ENCODE results near the gene SGCA.
A peak's percentile ranks its signal among the peaks of the same experiment; 100 is the strongest.

Gene SGCA

DNA sequence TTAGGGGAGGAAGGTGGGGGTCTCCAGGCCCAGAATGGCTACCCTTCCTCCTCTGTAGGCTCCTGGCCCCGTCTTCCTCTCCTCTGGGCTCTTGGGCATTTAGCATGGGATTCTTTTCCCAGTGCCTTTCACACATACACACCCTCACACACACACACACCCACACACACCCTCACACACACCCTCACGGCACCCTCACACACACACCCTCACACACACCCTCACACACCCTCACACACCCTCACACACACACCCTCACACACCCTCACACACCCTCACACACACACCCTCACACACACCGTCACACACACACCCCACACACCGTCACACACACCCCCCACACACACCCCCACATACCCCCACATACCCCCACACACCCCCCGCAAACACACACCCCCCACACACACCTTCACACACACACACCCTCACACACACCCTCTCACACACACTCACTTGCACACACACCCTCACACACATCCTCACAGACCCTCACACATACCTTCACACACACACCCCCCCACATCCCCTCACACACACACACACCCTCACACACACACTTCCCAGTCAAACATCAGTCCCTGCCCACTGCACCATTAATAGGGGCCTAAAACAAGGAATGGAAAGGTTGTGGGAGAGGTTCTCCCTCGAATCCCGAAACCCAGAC is 845 bp downstream of the SGCA start:
- no peak for DNase-seq

DNA sequence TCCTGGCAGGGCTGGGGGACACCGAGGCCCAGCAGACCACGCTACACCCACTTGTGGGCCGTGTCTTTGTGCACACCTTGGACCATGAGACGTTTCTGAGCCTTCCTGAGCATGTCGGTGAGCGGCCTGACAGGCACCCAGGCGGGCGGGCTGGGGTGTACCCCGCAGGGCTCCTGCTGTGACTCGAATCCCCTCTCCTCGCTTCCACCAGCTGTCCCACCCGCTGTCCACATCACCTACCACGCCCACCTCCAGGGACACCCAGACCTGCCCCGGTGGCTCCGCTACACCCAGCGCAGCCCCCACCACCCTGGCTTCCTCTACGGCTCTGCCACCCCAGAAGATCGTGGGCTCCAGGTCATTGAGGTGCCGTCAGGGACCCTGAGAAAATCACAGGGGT is 1.6 kb downstream of the SGCA start:
- DNase-seq = no peak

DNA sequence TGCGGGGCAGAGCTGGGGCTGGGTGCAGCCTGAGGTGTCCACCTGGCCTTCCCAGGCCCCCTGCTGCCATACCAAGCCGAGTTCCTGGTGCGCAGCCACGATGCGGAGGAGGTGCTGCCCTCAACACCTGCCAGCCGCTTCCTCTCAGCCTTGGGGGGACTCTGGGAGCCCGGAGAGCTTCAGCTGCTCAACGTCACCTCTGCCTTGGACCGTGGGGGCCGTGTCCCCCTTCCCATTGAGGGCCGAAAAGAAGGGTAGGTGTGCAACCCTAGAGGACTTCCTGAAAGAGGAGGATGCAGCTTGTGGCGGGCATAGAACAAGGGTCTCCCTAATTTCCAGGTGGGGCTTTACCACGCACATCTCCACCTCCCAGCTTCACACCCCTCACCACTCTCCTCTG is 2.5 kb downstream of the SGCA start:
- DNase-seq = no peak

DNA sequence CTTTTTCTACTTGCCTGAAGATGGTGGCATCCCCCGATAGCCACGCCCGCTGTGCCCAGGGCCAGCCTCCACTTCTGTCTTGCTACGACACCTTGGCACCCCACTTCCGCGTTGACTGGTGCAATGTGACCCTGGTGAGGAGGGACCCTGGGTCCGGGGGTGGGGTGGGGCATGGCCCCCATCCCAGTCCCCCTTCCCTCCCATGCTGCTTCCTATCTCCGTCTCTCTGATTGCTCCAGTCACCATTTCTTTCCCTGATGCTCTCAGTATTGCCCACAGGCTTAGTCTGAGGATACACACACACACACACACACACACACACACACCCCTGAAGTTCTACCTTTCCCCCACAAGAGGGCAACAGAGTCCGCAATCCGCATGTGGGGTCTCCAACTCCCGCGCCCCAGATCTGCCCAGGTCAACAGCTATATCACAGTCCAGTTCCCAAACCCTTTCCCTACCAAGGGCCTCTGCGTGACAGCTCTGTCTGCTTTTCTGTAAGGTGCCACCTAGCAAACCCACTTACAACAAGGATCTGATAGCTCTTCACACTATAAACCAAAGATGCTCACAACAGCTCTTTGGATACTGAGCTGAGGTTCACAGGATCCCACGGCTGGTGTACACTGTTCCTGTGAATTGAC is 3.4 kb downstream of the SGCA start:
- peak; percentile 85 for DNase-seq

DNA sequence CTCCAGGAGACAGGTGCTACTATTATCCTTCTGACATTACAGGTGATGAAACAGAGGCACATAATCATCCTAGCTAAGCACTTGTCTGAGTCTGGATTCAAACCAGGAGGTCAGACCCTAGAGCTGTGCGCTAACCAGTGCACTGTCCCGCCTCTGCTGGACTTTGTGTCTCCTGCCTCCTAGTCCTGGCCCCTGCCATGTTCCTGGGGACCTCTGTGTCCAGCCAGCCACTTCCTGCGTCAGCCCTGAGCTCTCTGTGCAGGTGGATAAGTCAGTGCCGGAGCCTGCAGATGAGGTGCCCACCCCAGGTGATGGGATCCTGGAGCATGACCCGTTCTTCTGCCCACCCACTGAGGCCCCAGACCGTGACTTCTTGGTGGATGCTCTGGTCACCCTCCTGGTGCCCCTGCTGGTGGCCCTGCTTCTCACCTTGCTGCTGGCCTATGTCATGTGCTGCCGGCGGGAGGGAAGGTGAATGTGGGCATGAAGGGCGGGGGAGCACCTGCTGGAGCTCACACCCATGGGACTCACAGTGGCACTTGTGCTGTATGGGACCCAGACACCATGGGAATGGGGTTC is 4.2 kb downstream of the SGCA start:
- no peak for DNase-seq

DNA sequence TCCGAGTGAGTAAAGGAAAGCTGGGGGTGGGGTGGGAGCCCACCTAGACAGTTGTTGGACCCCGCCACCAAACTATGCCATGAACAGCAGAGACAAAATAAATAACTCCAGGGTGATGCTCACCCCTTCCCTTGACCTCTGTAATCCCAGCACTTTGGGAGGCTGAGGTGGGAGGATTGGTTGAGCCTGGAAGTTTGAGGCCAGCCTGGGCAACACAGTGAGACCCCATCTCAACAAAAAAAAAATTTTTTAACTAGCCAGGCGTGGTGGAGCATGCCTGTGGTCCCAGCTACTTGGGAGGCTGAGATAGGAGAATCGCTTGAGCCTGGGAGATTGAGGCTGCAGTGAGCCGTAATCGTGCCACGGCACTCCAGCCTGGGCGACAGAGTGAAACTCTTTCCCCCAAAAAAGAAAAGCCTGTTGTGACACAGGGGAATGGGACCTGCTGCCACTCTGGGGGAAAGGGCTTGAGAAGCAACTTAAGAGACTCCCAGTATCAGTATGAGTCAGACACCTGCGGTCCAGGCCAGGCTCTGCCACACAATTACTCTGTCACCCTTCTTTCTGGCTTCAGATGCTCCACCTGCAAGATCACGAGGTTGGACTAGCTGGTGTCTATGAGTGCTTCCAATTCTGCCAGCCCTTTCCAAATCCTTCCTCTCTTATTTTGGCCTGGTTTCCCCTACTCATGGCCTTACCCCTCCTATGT is 5.0 kb downstream of the SGCA start:
- no peak for DNase-seq

DNA sequence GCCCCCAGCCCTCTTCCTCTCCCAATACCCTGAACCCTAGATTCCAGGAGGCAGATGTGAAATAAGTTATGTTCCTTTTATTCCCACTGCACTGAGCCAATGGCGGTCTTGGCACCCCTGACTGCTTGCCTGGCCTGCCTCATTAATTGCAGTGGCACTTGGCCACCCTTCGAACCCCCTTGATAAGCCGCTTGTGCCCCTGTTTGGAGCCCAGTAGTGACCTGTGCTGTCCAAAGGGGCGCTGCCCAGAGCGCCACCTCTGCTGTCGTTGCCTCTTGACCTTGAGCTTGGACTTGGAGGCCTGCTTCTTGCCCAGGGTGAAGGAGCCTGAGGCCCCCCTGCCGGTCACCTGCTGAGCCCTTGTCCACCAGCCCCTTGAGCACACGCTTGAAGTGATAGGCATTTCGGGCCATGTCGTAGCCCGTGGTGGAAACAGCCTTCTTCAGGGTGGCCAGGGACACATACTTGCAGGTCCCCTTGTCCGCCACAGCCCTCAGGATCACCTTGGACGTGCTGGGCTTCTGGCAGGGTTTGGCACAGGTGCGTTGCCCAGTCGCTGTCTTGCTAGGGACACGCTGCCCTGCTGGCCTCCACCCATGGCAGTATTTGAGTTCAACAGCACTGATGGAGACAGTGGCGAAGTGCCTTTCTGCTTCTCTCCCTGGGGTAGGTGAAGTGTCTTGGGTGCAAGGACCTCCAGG is 5.7 kb downstream of the SGCA start:
- no peak for DNase-seq

DNA sequence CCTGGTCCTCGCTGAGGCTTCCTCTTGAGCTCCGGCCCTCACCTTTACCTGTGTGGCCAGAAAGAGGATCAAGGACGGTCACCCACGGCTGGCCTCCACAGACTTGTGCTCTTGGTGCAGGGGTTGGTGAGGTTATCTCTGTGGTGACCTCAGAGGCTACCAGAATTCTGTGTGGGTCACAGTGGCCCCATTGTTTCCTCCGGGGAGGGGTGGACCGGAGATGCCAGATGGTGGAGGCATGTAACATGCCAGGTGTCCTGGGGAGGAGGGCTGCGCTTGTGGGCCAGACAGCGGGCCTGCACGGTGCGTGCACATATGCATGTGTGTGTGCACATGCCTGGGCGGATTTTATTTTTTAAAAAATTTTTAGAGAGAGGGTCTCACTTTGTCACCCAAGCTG is 6.3 kb downstream of the SGCA start:
- no peak for DNase-seq

DNA sequence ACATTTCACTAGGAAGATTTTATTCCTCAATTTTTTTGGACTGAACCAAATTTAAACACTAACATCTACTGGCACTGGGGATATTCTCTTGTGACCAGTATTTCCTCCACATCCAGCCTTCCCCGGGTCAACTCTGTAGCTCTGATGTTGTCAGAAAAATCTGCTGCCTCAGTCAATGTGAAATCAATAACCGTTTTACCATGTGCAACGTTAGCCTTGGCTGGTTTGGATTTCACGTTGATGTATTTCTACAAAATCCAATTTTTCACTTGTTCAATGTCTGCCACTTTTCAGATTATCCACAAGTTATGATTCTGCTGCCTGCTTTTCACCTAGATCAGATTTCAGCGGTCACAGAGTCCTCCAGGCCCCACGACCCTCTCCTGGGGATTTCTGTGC is 7.1 kb downstream of the SGCA start:
- DNase-seq = no peak

DNA sequence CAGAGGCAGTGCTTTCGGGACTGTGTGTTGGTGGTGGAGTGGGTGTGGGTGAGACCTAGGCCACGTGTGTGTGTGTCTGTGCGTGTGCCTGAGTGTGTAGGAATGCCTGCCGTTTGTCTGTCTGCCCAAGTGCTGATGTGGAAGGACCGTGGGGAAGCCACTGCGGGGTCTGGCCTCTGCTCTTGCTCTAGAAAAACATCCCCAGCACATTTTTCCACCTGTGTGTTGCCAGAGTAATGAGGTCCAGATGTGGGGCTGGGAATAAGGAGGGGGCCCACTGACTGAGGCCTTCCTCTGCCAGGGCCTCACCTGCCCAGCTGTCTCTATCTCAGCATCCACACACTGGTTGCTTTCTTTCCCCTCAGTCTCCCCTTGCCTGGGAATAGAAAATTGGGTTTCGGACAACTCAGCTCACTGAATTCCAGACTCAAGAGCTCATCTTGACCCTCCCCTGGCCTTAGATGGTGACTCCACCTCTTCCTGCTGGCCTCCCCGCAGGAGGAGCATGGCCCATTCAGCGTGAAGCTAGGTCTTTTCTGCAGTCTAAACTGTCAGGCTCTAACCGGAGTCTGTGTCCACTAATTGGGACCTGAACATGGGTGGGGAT is 7.6 kb downstream of the SGCA start:
- no peak for DNase-seq

DNA sequence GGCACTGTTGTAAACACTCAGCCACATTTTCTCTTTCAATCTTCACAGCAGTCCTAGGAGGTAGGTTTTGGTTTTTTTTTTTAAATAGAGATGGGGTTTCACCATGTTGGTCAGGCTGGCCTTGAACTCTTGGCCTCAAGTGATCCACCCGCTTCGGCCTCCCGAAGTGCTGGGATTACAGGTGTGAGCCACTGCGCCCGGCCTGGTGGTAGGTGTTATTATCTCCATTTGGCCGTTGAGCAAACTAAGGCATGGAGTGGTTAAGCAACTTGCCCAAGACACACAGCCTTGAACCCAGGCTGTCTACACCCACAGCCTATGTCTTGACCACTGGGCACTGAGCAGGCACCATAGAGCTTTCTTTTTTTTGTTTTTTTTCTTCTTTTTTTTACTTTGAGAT is 8.6 kb downstream of the SGCA start:
- no peak for DNase-seq

DNA sequence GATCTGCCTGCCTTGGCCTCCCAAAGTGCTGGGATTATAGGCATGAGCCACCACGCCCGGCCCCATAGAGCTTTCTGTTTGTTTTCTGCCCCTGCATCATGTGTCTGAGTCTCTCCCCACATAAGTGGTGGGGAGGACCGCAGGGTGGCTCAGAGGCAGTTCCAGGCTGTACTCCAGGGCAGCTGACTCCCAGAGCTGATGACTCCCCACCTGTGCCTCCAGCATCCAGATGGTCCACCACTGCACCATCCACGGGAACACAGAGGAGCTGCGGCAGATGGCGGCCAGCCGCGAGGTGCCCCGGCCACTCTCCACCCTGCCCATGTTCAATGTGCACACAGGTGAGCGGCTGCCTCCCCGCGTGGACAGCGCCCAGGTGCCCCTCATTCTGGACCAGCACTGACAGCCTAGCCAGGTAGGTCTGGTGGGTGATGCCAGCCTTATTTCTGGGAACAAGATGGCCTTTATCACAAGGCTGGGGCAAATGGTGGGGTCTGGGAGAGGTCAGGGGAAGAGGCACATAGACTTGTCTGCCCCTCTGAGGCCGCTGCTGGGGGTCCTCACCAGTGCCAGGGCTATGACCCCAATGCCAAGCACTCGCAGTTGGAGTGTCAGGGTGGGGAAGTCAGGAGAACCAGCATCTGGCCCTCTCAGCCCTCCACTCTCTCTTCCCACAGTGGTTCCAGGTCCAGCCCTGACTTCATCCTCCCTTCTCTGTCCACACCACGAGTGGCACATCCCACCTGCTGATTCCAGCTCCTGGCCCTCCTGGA is 9.4 kb downstream of the SGCA start:
- DNase-seq = no peak

DNA sequence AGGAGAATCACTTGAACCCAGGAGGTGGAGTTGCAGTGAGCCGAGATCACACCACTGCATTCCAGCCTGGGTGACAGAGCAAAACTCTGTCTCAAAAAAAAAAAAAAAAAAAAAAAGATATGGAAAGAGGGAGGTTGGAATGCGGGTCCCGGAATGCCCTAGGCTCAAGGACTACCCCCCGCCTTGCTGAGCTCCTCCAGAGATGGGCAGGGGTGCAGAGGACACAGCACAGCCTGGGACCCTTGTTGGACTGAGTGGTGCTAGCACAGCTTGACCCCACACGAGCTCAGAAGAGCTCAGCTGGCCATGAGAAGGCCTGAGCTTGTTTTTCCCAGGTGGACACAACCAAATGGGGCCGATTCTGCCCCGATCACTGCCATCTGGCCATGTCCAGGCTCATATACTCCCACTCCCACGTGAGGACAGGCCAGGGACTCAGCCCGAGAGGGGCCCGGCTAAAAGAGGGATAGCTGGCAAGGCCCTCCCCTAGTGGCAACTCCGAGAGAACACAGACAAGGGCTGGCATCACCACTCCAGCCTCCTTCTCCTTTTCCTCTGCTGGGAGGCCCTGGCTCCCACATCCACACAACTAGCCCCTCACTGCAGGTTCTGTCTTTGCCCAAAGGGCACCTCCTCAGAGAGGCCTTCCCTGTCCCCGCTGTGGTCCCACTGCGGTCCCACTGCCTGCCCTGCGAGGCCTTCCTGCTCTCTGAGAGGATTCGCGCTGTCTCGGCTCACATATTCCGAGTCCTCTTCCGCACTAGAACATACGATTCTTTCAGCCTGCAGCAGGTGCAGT is 11.0 kb downstream of the SGCA start:
- DNase-seq = no peak

DNA sequence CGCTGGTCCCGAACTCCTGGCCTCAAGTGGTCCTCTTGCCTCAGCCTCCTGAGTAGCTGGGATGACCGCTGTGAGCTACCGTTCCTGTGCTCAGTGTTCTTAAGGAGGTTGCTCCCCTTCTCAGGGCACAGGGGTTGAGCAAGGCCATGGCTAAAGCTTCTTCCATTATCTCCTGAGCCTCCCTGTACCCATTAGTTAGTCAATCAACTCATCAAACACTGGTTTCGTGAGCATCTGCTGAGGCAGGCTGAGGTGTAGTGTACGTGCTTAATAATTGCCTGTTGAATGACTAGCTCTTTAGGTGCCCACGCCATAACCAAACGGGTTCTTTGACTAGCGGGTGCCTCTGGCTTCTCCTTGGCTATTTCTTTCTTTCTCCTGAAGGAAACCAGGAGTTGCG is 11.7 kb downstream of the SGCA start:
- DNase-seq = no peak

DNA sequence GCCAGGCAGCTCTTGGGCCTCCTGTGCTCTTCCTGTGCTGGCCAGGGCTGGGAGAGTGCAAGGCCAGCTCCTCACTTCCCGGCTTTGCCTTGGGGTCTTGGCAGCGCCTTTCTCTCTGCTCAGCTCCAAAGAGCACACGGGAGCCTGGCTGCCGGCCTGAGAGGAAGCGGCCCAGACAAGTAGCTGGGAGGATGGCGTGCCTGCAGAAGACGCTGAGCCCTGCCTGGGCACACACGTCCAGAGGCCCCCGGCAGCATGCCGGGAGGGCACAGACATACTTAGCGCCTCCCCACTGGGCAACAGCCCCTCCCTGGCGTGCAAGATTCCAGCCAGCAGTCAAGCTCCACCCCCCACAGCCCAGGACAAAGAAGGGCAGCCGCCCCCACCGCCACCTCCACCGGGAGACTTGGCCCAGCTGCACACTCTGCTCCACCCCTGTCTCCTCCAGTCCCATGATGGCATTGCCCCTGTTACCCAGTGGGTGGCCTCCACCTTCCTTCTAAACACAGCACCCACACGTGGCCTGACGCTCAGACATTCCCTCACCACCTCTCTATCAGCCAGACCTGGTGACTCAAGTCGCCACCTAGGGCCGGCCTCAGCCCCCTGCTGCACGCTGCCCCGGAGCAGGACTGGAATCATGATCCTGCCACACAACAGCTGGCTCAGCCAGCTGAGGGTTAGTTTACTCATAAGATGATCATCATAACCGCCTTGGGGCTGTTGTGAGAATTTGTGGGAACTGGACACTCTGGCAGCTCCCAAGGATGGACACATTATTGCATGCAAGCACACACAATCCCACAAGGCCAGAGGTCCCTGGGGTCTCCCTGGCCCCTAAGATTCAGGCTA is 12.4 kb downstream of the SGCA start:
- peak; percentile 83 for DNase-seq

DNA sequence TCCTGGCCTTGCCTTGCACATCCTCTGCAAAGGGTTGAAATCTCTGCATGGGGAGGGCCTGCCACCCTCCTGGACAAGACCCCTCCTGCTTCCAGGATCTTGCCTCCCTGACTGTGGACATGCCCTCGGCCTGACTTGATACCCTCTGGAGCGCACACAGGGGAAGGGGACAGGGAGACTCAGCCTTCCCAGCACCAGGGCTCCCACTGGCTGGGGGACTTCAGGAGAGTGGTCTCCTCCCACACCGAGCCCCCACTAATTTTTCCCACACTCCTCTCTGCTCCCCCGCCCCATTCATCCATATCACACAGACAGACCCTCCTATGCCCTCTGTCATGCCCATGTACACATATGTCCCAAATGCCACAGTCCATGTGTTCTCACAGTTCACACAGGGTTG is 14.3 kb downstream of the SGCA start:
- peak; percentile 5 for DNase-seq

DNA sequence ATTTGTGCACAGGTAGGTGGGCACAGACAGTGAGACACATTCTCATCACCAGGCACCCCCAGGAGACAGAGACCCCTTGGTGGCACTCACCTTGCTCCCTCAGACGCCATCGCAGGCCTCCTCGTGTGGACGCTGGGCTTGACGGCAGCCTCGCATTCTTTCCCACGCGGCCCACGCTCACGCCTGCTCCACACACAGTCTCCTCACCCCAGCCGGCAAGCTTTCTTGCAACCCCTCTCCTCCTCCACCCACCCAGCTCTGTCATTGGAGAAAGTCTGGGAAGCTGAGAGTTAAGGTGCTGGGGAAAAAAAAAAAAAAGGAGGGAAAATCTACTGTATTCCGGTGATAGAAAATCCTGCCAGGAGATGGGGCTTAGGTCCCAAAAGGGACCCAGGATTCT is 14.8 kb downstream of the SGCA start:
- peak; percentile 6 for DNase-seq

DNA sequence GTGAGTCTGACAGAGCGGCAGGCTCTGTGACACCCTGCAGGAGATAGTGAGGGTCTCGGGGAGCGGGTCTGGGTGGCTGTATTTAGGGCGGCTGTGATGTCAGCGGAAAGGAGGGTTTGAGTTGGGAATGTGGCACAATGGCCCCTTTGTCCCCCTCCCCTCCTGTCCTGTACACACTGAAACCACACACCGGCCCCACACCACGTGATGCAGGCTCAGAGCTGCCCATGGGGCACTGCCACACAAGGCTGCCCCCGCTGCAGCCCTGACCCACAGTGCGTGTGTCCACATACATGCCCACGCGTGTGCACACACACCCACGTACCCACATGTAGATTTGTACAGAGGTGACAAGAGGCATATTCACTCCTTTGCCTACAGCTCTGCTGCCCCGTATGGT is 15.3 kb downstream of the SGCA start:
- DNase-seq = peak; percentile 29
